Muscle layer of colon (tissue), 2 donors: ENCODE results near the gene RAD51B.

Source experiments
- H3K27ac ChIP-seq: one replicate; pipeline ENCODE4 v1.7.0; 2013; ENCODE audit warnings: low read depth, mild to moderate bottlenecking, low read length, moderate library complexity
- H3K27me3 ChIP-seq, 2 donors: one replicate each; pipeline ENCODE4 v1.7.0; 2013; ENCODE audit warnings: low read length in 2 of 2, mild to moderate bottlenecking in 2 of 2; ENCODE audit not compliant: insufficient read depth in 2 of 2, control insufficient read depth in 1 of 2
- H3K36me3 ChIP-seq: one replicate; pipeline ENCODE4 v1.7.0; 2013; ENCODE audit warnings: mild to moderate bottlenecking, low read length; ENCODE audit not compliant: insufficient read depth
- H3K4me1 ChIP-seq: one replicate; pipeline ENCODE4 v1.7.0; 2013; ENCODE audit warnings: mild to moderate bottlenecking, low read length; ENCODE audit not compliant: insufficient read depth
- H3K4me3 ChIP-seq, 2 donors: one replicate each; pipeline ENCODE4 v1.7.0; 2013; ENCODE audit warnings: low read length in 2 of 2, low read depth in 1 of 2, mild to moderate bottlenecking in 1 of 2, moderate library complexity in 1 of 2
- H3K9ac ChIP-seq: one replicate; pipeline ENCODE4 v1.7.0; 2013; ENCODE audit warnings: low read length
- H3K9me3 ChIP-seq: one replicate; pipeline ENCODE4 v1.7.0; 2013; ENCODE audit warnings: mild to moderate bottlenecking, low read length
- donor health status: abdominal sarcoma.
- donor health status: Adenocarcinoma of cecum.

RAD51B gene

DNA sequence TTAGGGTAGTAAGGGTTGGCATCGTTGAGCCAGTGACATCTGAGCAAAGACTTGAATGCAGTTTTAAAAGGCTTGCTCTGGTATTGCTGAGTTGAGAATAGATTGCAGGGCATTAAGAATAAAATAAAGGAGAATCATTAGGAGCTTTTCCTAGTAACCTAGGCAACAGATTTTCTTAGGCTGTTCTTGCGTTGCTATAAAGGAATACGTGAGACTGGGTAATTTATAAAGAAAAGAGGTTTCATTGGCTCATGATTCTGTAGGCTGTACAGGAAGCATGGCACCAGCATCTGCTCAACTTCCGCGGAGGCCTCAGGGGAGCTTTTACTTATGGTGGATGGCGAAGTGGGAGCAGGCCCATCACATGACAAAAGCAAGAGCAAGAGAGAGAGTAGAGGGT is 97.4 kb downstream of the RAD51B start:
- H3K9me3 ChIP-seq, result no peaks in the 10 kb centered on the region
- no peaks in the 10 kb centered on the region for H3K27me3 ChIP-seq
- no peak overlapping the region for H3K9ac ChIP-seq
- H3K4me1 ChIP-seq, result peaks cover 11% of the 10 kb centered on the region
- no peaks in the 10 kb centered on the region for H3K36me3 ChIP-seq
- H3K4me3 ChIP-seq, result no peak overlapping the region
- no peak overlapping the region for H3K27ac ChIP-seq

DNA sequence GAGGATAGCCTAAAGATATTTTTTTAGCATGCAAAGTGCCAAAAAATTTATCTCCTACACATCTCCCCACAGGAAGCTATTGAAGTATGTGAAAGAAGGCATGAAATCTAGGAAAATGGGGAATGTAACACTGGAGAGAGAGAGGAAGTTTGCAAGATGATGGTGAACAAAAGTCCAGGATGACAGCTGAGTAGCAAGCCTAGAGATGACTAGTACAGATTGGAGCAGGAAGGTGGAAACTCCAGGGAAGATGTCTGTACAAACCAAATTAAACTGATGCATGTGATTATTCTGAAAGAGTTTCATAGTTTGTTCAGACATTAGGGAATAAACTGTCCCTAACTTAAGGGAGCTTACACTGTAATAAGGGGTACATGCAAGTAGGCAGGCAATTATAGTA is 99.3 kb downstream of the RAD51B start:
- H3K4me3 ChIP-seq, result peak overlapping the region in 1 of 2 donors; percentile 12
- no peak overlapping the region for H3K9ac ChIP-seq
- no peaks in the 10 kb centered on the region for H3K9me3 ChIP-seq
- H3K36me3 ChIP-seq, result no peaks in the 10 kb centered on the region
- peak overlapping the region; percentile 45 for H3K27ac ChIP-seq
- H3K4me1 ChIP-seq, result peaks cover 11% of the 10 kb centered on the region
- no peaks in the 10 kb centered on the region for H3K27me3 ChIP-seq

DNA sequence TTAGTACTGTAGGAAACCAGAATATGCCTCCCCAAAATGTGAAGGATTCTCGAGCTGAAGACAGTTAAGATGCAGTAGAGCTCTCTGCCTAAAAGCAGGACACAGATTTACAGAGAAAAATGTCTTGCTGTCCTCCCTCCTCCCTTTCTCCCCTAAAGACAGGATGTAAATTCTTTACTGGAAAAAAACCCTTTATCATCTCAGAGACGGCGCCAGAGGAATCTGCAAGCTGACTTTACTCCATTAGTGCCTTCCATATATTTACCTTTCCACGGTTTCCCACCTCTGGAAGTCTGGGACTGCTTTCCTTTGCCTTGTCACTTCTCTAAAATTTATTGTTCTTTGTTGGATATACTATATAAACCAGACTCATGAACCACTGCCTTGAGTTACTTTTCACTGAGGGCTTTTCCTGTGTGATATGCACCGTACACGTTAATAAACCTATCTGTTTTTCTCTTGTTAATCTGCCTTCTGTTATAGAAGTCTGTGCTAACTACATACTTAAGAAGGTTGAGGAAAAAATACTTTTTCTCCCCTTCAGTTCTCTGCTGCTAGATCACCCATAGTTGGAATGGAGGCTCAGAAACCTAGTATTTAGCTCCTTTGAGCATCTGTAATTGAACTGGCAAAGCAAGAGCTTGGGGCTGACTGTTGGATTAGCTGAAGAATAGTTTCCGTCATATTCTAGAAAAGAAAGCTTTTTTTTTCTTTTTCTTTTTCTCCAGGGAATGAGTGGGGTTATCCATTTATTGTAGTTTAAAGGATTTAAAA is 99.9 kb downstream of the RAD51B start:
- Histone ChIP-seq H3K27ac (peak overlapping the region; percentile 45), H3K27me3 (no peaks in the 10 kb centered on the region), H3K36me3 (no peaks in the 10 kb centered on the region), H3K9me3 (no peaks in the 10 kb centered on the region), H3K4me1 (peaks cover 11% of the 10 kb centered on the region), H3K9ac (no peak overlapping the region), H3K4me3 (peak overlapping the region in 1 of 2 donors; percentile 12)

DNA sequence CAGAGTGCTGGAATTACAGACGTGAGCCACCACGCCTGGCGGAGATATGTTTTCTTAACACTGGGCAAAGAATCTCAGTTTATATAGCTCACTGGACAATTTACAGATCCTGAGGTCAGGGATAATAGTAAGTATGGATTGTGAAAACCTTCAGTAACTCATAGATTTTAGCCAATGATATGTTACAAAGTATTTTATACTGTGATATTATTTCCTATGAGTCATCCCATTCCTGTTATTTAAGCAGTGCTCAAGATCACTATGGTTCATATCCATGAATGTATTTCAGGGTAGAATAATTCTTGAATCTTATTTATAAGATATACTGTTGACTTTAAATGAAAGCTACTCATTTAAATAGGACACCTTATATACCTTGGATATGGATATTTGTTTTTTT is 107.2 kb downstream of the RAD51B start:
- no peak overlapping the region for H3K9ac ChIP-seq
- no peaks in the 10 kb centered on the region for H3K36me3 ChIP-seq
- no peak overlapping the region for H3K4me3 ChIP-seq
- no peak overlapping the region for H3K27ac ChIP-seq
- no peaks in the 10 kb centered on the region for H3K9me3 ChIP-seq
- H3K27me3 ChIP-seq, result no peaks in the 10 kb centered on the region
- H3K4me1 ChIP-seq, result no peaks in the 10 kb centered on the region

DNA sequence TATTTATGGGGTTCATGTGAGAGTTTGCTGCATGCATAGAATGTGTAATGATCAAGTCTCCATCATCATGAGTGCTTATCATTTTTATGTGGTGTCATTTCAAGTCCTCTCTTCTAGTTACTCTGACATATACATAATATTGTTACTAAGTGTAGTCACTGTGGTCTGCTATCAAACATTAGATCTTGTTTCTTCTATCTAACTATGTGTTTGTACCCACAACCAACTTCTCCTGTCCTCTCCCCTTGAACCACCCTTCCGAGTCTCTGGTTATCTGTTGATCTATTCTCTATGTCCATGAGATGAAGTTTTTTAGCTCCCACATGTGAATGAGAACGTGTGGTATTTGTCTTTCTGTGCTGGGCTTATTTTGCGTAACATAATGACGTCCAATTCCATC is 107.7 kb downstream of the RAD51B start:
- H3K36me3 ChIP-seq, result no peaks in the 10 kb centered on the region
- H3K9me3 ChIP-seq, result no peaks in the 10 kb centered on the region
- no peaks in the 10 kb centered on the region for H3K27me3 ChIP-seq
- no peak overlapping the region for H3K9ac ChIP-seq
- no peak overlapping the region for H3K4me3 ChIP-seq
- H3K4me1 ChIP-seq, result no peaks in the 10 kb centered on the region
- no peak overlapping the region for H3K27ac ChIP-seq

DNA sequence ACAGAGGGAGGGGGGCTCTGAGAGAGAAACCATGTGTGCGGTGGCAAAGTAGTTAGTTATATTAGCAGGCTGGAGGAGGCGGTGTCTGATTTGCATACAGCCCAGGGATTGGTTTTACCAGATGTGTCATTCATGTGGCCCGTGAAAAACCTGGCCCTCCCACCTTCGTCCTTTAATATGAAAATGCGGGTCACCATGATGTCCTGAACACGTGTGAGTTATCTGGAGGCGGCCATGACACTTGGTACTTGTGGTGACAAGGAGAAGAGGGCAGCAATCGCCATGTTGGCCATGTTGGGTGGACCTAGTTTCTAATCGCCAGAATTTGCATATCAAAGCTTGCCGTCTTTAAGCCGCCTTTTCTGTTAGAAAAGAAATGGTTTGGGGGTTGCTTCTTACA is 108.8 kb downstream of the RAD51B start:
- Histone ChIP-seq H3K4me1 (peaks cover 2% of the 10 kb centered on the region), H3K9me3 (no peaks in the 10 kb centered on the region), H3K27ac (no peak overlapping the region), H3K36me3 (no peaks in the 10 kb centered on the region), H3K27me3 (no peaks in the 10 kb centered on the region), H3K4me3 (no peak overlapping the region), H3K9ac (no peak overlapping the region)

DNA sequence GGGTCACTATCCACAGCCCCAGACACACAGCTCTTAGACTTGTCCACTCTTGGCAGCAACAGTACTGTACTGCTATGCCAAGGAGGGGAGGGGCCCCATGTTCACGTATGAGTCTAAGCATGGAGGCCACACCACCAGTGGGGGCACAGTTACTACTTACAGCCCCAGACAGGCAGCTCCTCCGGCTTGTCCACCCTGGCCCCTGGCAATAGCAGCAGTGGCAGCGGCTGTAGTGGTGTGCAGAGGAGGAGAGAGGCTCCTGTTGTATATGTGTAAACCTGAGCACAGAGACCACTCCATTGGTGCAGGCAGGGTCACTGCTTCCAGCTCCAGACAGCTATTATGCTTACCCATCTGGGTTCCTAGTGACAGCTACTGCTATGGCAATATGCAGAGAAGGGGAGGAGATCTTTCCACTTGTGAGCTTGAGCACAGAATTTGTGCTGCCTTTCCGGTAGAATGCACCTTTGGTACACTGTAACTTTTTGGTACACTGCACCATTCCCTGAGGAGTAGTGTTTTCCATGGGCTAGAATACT is 113.2 kb downstream of the RAD51B start:
- Histone ChIP-seq H3K9me3 (no peaks in the 10 kb centered on the region), H3K27ac (no peak overlapping the region), H3K36me3 (no peaks in the 10 kb centered on the region), H3K4me1 (peaks cover 27% of the 10 kb centered on the region), H3K27me3 (no peaks in the 10 kb centered on the region), H3K9ac (no peak overlapping the region), H3K4me3 (no peak overlapping the region)

DNA sequence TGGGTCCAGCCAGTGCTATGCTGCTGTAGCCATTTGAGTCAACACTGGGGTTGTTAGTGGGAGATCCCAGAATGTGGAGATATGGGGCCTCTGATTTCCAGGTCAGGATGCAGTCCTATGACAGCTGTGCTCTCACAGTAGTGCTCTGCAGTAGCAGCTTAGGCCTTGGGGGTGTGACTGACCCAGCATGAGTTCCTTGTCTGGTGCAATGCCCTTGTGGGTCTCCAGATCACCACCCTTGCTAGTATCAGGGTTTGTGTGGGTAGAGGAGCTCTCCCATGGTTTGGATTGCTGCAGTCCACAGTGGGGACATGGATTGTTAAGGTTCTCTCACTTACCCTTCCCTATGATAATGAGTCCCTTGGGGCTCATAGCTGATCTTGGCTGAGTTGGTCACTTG is 113.7 kb downstream of the RAD51B start:
- H3K4me1 ChIP-seq, result peaks cover 32% of the 10 kb centered on the region
- H3K27ac ChIP-seq, result no peak overlapping the region
- H3K9ac ChIP-seq, result peak overlapping the region; percentile 0
- H3K36me3 ChIP-seq, result no peaks in the 10 kb centered on the region
- H3K9me3 ChIP-seq, result no peaks in the 10 kb centered on the region
- no peak overlapping the region for H3K4me3 ChIP-seq
- no peaks in the 10 kb centered on the region for H3K27me3 ChIP-seq

DNA sequence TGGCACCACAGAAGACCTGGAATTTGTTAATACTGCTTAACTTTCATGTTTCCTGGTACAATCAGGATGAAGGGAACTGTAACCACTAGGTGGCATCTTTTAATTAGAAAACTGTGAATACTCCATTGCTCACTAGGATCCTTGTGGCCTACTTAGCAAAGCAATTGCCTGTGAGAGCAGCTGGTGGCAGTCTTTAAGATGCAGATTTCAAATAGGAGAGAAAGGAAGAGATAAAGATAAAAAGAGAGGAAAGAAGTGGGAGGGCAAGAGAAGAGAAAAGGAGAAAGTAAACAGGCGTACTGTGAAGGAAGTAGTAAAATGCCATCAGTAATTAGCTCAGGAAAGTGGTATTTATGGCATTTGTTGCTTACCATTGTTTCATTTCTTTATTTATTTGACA is 114.5 kb downstream of the RAD51B start:
- H3K36me3 ChIP-seq, result no peaks in the 10 kb centered on the region
- H3K9ac ChIP-seq, result peak overlapping the region; percentile 0
- H3K4me1 ChIP-seq, result peaks cover 35% of the 10 kb centered on the region
- no peaks in the 10 kb centered on the region for H3K27me3 ChIP-seq
- H3K9me3 ChIP-seq, result no peaks in the 10 kb centered on the region
- peak overlapping the region; percentile 46 for H3K27ac ChIP-seq
- H3K4me3 ChIP-seq, result no peak overlapping the region

DNA sequence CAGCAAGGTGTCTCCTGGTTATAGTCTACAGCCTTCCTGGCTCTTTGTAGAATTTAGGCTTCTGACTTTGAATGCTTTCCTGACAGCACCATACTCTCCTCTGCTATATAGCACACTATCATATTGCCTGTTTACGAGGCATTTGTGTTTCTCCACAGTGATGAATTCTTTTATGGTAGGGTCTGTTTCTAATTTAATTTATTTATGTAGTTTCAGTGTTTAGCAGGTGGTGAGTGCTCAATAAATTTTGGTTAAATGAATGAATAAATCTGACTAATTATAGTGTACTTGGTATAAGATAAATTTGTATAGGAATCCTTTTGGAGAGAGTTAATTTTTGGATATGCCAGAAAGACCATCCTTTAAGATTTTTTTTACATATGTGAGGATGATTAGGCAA is 115.3 kb downstream of the RAD51B start:
- Histone ChIP-seq H3K36me3 (no peaks in the 10 kb centered on the region), H3K4me1 (peaks cover 35% of the 10 kb centered on the region), H3K9ac (no peak overlapping the region), H3K27me3 (no peaks in the 10 kb centered on the region), H3K27ac (peak overlapping the region; percentile 46), H3K9me3 (no peaks in the 10 kb centered on the region), H3K4me3 (no peak overlapping the region)

DNA sequence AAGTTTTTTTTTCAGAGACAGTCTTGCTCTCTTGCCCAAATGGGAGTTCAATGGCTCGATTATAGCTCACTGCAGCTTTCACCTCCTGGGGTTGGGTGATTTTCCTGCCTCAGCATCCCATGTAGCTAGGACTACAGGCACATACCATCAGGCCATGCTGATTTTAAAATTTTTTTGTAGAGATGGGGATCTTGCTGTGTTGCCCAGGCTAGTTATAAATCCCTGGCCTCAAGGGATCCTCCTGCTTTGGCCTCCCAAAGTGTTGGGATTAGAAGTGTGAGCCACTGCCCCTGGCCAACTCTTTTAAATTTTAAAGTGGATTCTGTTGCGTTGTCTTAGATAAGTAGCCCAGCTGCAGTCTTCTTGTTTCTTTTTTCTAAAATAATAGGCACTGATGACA is 115.8 kb downstream of the RAD51B start:
- H3K4me3 ChIP-seq, result no peak overlapping the region
- no peak overlapping the region for H3K9ac ChIP-seq
- peak overlapping the region; percentile 46 for H3K27ac ChIP-seq

DNA sequence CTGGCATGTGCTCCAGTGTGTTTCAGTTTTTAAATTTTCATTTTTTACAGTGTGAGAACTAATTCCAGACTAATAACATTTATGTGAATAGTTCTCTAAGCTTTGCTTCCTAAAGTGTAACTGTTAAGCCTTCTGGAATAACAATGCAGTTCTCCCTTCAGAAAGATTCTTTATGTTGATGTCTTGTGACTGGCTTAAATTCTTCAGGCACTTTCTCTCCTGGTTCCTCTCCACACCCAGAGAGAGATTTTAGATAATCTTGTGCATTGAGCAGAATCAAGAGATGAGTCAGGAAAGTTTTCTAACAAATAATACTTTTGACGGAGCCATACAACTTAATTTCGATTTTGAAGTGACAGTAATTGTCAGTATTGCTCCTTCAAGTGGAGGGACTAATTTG is 118.5 kb downstream of the RAD51B start:
- H3K4me3 ChIP-seq, result no peak overlapping the region
- no peaks in the 10 kb centered on the region for H3K9me3 ChIP-seq
- no peak overlapping the region for H3K27ac ChIP-seq
- H3K36me3 ChIP-seq, result no peaks in the 10 kb centered on the region
- H3K27me3 ChIP-seq, result no peaks in the 10 kb centered on the region
- H3K4me1 ChIP-seq, result peaks cover 63% of the 10 kb centered on the region
- H3K9ac ChIP-seq, result no peak overlapping the region

More for the DNA sequence above, 115.8 kb downstream of the RAD51B start:
- Histone ChIP-seq H3K27me3 (no peaks in the 10 kb centered on the region), H3K4me1 (peaks cover 38% of the 10 kb centered on the region), H3K9me3 (no peaks in the 10 kb centered on the region), H3K36me3 (no peaks in the 10 kb centered on the region)
